Caco-2 (cell line): ENCODE results near the gene MYO7B. TPM values are rescaled to one million over a fixed set of nuclear protein-coding genes. Genes with fewer than 3 reads are reported as not detected.

Experiments
- BruUV-seq: library from RNA; stranded (reverse); fragments of 400-500 nt; replicated peaks from 2 replicates; lab custom pipeline; 2021; lab: Mats Ljungman, UMichigan
- CTCF ChIA-PET: fragments of 300-600 bp; sonication (Branson Sonifier 250); formaldehyde crosslinking; loops from one replicate; lab custom pipeline; 2022; ENCODE audit warnings: antibody characterized with exemption; lab: Charles Lee
- POLR2A ChIA-PET: fragments of 300-600 bp; sonication (Branson Sonifier 250); formaldehyde crosslinking; loops from one replicate; lab custom pipeline; 2022; ENCODE audit warnings: antibody characterized with exemption; lab: Charles Lee
- DNase-seq, 2 experiments: peaks; one replicate each; pipeline versions ENCODE4 v3.0.0 to v3.0.0-alpha.2; 2020 to 2022
- H3K27me3 ChIP-seq: replicated peaks from 2 replicates; pipeline ENCODE4 v1.6.0; 2011; ENCODE audit warnings: low read length; ENCODE audit not compliant: control insufficient read depth, insufficient read depth
- H3K36me3 ChIP-seq: 2 replicates; pipeline ENCODE4 v1.5.1; 2011; ENCODE audit warnings: low read length; ENCODE audit not compliant: control insufficient read depth, insufficient read depth
- H3K4me1 ChIP-seq: fragments of 250-450 bp; sonication (Bioruptor Pico); 2 replicates; pipeline ENCODE4 v1.5.1; 2020; ENCODE audit warnings: mild to moderate bottlenecking
- H3K4me3 ChIP-seq: 2 replicates; pipeline ENCODE4 v1.5.1; 2011; ENCODE audit warnings: low read depth, mild to moderate bottlenecking, control low read depth, low read length
- H3K9me3 ChIP-seq: fragments of 250-450 bp; sonication (Bioruptor Pico); 2 replicates; pipeline ENCODE4 v1.5.1; 2020; ENCODE audit warnings: mild to moderate bottlenecking, moderate library complexity
- H3K27ac Mint-ChIP-seq: one replicate; pipeline ENCODE4 v1.8.0; 2022; ENCODE audit warnings: mixed read lengths; ENCODE audit not compliant: unreplicated experiment
- H3K27me3 Mint-ChIP-seq: one replicate; pipeline ENCODE4 v1.8.0; 2022; ENCODE audit warnings: mixed read lengths; ENCODE audit not compliant: insufficient read depth, unreplicated experiment
- H3K36me3 Mint-ChIP-seq: one replicate; pipeline ENCODE4 v1.8.0; 2022; ENCODE audit warnings: mild to moderate bottlenecking, mixed read lengths; ENCODE audit not compliant: insufficient read depth, unreplicated experiment
- H3K4me1 Mint-ChIP-seq: one replicate; pipeline ENCODE4 v1.8.0; 2022; ENCODE audit warnings: low read depth, mixed read lengths; ENCODE audit not compliant: unreplicated experiment
- H3K4me3 Mint-ChIP-seq: one replicate; pipeline ENCODE4 v1.8.0; 2022; ENCODE audit warnings: mild to moderate bottlenecking, moderate library complexity, mixed read lengths; ENCODE audit not compliant: unreplicated experiment
- H3K9me3 Mint-ChIP-seq: one replicate; pipeline ENCODE4 v1.8.0; 2022; ENCODE audit warnings: mixed read lengths; ENCODE audit not compliant: unreplicated experiment
- CTCF ChIP-seq, 2 experiments: fragments of 200-600 bp in 1 of 2; IDR thresholded peaks; 1 replicate in 1 of 2; 2 replicates in 1 of 2; pipeline versions ENCODE4 v1.5.1 to v1.8.0; 2011 to 2022; ENCODE audit warnings: antibody characterized with exemption in 1 of 2, control low read depth in 1 of 2, inconsistent platforms in 1 of 2, low read depth in 1 of 2, low read length in 1 of 2, mild to moderate bottlenecking in 1 of 2, moderate library complexity in 1 of 2; ENCODE audit not compliant: insufficient read depth in 1 of 2, severe bottlenecking in 1 of 2, unreplicated experiment in 1 of 2
- intact Hi-C: fragments of 100-400 bp; cut with micrococcal nuclease; formaldehyde crosslinking; loops from one replicate; pipeline ENCODE4 v1.10.0; 2022; ENCODE audit not compliant: unreplicated experiment
- total RNA-seq: library from RNA; stranded (reverse); gene quantifications from 2 replicates; pipeline ENCODE4 v1.2.3, GENCODE V29; 2022

MYO7B gene
- total RNA-seq, 1 experiment from 2014 or later: 0.27 TPM

- no peaks in the 10 kb centered on the region for H3K27me3 ChIP-seq
- Mint-ChIP-seq H3K4me1 (no peaks in the 10 kb centered on the region), H3K4me3 (no peak overlapping the region), H3K36me3 (no peaks in the 10 kb centered on the region), H3K27me3 (peaks cover 3% of the 10 kb centered on the region), H3K9me3 (no peaks in the 10 kb centered on the region), H3K27ac (no peak overlapping the region)
- TF ChIP-seq CTCF (IDR thresholded peaks at IDR 0.05; ENCODE audit: insufficient read depth in 1 of 2, low read depth in 1 of 2, low read length in 1 of 2, severe bottlenecking in 1 of 2, unreplicated experiment in 1 of 2): no peak
- intact Hi-C loops: no loop called here
- no peaks in the 10 kb centered on the region for H3K9me3 ChIP-seq
- BruUV-seq: no TSS peak
- no peaks in the 10 kb centered on the region for H3K36me3 ChIP-seq
- POLR2A ChIA-PET: no interaction called here
- CTCF ChIA-PET: no interaction called here
- DNase-seq: no peak
- H3K4me3 ChIP-seq: no peak overlapping the region
- H3K4me1 ChIP-seq: no peaks in the 10 kb centered on the region
Observed at GRCh38 chr2:127577208-127577475, 41.7 kb downstream of the MYO7B start.

GRCh38 chr2:127577503-127577902 is 42.0 kb downstream of the MYO7B start:
- BruUV-seq: no TSS peak
- intact Hi-C loops: no loop called here
- Mint-ChIP-seq H3K9me3 (no peaks in the 10 kb centered on the region), H3K4me1 (no peaks in the 10 kb centered on the region), H3K27ac (no peak overlapping the region), H3K4me3 (no peak overlapping the region), H3K27me3 (peaks cover 2% of the 10 kb centered on the region), H3K36me3 (no peaks in the 10 kb centered on the region)
- no peaks in the 10 kb centered on the region for H3K36me3 ChIP-seq
- TF ChIP-seq CTCF (IDR thresholded peaks at IDR 0.05; ENCODE audit: insufficient read depth in 1 of 2, low read depth in 1 of 2, low read length in 1 of 2, severe bottlenecking in 1 of 2, unreplicated experiment in 1 of 2): no peak
- CTCF ChIA-PET: no interaction called here
- no peaks in the 10 kb centered on the region for H3K9me3 ChIP-seq
- POLR2A ChIA-PET: no interaction called here
- DNase-seq: peak in 1 of 2 experiments; percentile 20
- H3K27me3 ChIP-seq: no peaks in the 10 kb centered on the region
- no peak overlapping the region for H3K4me3 ChIP-seq
- H3K4me1 ChIP-seq: no peaks in the 10 kb centered on the region

- ChIA-PET CTCF (interaction anchor here (0.6 kb wide), 1 partner anchor 10 kb away, joined by 3 read pairs; no protein-coding TSS in a partner anchor), POLR2A (no interaction called here)
Observed at GRCh38 chr2:127577973-127578372, 42.5 kb downstream of the MYO7B start.

More at GRCh38 chr2:127577973-127578372, 42.5 kb downstream of the MYO7B start:
- no peaks in the 10 kb centered on the region for H3K36me3 Mint-ChIP-seq
- H3K27me3 Mint-ChIP-seq: no peaks in the 10 kb centered on the region
- DNase-seq: no peak
- BruUV-seq: no TSS peak
- H3K27ac Mint-ChIP-seq: no peak overlapping the region
- H3K4me3 ChIP-seq: no peak overlapping the region
- TF ChIP-seq CTCF (IDR thresholded peaks at IDR 0.05; ENCODE audit: insufficient read depth in 1 of 2, low read depth in 1 of 2, low read length in 1 of 2, severe bottlenecking in 1 of 2, unreplicated experiment in 1 of 2): no peak
- intact Hi-C loops: no loop called here
- H3K4me1 Mint-ChIP-seq: no peaks in the 10 kb centered on the region
- no peaks in the 10 kb centered on the region for H3K9me3 Mint-ChIP-seq
- no peaks in the 10 kb centered on the region for H3K36me3 ChIP-seq
- no peaks in the 10 kb centered on the region for H3K27me3 ChIP-seq
- no peaks in the 10 kb centered on the region for H3K4me1 ChIP-seq
- H3K4me3 Mint-ChIP-seq: no peak overlapping the region
- no peaks in the 10 kb centered on the region for H3K9me3 ChIP-seq
